HG03439 (cell line): ENCODE measurements around the gene SPCS3.
A peak's percentile ranks its signal among the peaks of the same experiment; 100 is the strongest.
"Not testable (repeated sequence)": the region's sequence is repeated elsewhere in the genome, so short reads cannot be mapped to it uniquely, and the experiment has no call there.

Experiments
- ATAC-seq: cut with Tn5 transposase; IDR thresholded peaks from one replicate; pipeline ENCODE4 v1.9.1; 2021; ENCODE audit warnings: mild to moderate bottlenecking, moderate library complexity; ENCODE audit not compliant: unreplicated experiment

The SPCS3 gene

GRCh38 chr4:176340871-176341685 is 21.3 kb downstream of the SPCS3 start:
- ATAC-seq, result peak; percentile 61

GRCh38 chr4:176342384-176342783 is 22.6 kb downstream of the SPCS3 start:
- ATAC-seq, result no peak

DNA sequence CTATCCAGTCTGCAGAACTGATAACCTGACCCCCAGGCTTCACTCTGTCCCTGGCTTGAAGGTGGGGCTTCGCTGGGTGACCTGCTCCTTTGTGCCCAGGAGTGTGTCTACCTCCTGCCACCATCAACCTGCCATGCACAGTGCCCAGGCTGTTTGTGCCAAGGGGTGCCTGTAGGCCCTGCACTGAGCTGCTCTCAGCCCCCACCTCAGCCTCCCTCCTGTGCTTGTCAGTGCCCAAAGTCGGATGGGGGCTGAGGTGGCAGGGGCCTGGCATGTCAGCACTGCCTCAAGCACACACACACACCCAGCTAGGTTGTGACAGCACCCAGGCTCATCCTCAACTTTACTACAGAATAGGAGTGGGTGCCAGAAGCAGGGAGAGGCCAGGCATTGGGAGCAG is 23.5 kb downstream of the SPCS3 start:
- no peak for ATAC-seq

DNA sequence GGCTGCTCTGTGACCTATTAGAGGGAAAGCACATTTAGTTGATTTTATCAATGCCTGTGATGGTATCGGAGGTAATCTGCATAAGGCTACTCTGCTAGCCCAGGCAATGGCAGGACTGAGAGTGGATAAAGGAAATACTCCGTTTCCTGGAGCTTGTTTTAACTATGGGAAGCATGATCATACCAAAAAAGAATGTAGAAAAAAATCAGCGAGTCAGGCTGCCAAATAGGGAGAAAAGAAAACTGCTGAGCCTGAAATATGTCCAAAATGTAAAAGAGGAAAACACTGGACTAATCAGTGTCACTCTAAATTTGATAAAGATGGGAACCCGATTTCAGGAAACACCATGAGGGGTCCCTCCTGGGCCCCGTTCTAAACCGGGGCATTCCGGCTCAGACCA is 25.6 kb downstream of the SPCS3 start:
- ATAC-seq, result not testable (repeated sequence)

- ATAC-seq, result not testable (repeated sequence)
These were observed 27.1 kb downstream of the SPCS3 start for GRCh38 chr4:176346836-176347235.

DNA sequence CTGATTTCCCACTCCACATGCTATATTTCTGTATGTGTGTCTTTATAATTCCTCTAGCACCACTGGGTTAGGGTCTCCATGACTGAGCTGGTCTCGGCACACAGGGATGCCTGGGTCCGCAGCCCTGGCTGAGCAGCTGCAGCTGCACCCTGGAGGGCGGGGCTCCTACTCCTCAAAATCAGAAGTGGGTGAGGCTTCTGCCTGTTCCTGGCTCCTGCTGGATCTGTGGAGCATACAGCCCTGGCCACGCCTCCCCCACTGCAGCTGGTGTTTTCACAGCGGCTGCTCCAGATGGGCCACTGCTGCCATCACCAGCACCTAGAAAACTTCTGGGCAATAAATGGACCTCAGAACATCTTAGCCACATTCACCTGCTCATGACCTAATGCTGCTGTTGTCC is 30.9 kb downstream of the SPCS3 start:
- no peak for ATAC-seq

GRCh38 chr4:176354884-176355283 is 35.1 kb downstream of the SPCS3 start:
- no peak for ATAC-seq

DNA sequence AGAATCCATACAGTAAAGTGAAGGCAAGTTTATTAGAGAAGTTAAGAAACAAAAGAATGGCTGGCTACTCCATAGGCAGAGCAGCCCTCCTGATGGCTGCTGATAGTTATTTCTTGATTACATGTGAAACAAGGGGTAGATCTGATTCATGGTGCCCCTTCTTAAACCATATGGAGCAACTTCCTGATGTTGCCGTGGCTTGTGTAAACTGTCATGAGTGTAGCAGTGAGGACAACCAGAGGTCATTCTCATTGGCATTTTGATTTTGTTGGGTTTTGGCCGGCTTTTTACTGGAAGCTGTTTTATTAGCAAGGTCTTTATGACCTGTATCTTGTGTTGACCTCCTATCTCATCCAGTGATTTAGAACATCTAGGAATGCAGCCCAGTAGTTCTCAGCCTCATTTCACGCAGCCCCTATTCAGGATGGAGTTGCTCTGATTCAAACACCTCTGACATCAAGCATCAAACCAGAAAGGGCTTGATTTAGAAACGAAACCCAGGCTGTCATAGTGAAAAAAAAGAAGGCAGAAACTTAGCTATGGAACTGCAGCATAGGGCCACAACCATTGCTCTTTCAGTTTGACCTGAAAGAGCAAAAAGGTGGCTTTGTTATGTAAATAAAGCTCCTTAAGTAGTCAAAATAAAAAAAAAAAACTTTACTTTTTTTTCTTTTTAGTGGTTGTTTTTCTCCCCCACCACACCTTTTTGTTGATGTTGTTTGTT is 37.8 kb downstream of the SPCS3 start:
- peak; percentile 100 for ATAC-seq

GRCh38 chr4:176358083-176358469 is 38.3 kb downstream of the SPCS3 start:
- ATAC-seq, result peak; percentile 16

DNA sequence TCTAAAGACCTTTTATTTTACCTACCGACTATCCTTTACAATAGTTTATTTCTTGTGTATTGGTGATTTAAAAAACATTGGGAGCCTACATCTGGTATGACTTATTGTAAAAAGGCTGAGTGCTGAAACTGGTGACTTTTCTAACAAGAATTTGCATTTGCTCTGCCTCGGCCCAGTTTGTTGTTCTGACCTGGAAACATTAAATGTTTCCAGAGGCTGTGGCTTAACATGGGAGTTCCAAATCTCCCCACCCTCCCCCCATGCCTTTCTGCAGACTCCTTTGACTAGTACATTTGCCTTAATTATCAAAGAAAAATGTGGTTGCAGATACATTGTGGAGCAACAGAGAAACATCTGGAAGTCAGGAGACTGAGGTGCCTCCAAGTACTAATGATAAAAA is 39.8 kb downstream of the SPCS3 start:
- ATAC-seq, result no peak

GRCh38 chr4:176360446-176360845 is 40.7 kb downstream of the SPCS3 start:
- ATAC-seq, result no peak

DNA sequence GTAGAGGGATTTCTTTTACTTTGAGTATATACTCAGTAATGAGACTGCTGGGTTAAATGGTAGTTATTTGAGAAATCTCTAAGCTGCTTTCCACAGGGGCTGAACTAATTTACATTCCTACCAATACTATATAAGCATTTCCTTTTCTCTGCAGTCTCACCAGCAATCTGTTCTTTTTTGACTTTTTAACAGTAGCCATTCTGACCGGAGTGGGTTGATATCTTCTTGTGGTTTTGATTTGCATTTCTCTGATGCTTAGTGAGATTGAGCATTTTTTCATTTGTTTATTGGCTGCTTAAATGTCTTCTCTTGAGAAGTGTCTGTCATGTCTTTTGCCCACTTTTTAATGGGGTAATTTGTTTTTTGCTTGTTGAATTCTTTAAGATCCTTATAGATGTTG is 43.3 kb downstream of the SPCS3 start:
- peak; percentile 91 for ATAC-seq

GRCh38 chr4:176367771-176368465 is 48.2 kb downstream of the SPCS3 start:
- ATAC-seq, result no peak

- no peak for ATAC-seq
These were observed 56.4 kb downstream of the SPCS3 start for GRCh38 chr4:176376032-176376614.

DNA sequence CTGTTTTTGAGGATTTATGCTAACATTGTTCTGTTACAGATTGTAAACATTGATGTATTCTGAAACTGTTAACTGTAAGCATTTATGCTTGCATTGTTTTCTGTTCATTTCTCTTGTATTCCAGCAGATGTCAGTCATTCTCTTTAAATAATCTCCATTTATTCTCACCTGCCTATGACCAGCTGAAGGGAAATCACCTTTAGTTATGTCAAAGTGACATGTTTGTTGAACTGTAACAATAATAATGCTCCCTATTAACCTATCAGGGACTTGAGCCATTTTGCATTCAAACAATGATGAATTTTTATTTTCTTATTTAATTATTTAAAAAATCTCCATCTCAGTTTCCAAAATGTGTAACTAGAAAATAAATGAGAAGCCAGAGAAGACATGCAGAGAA is 58.0 kb downstream of the SPCS3 start:
- ATAC-seq, result peak; percentile 88

- ATAC-seq, result no peak
These were observed 60.8 kb downstream of the SPCS3 start for GRCh38 chr4:176380352-176381157.
